HG02938 (cell line): ENCODE data around the gene TTC33.

ENCODE experiments used
- ATAC-seq: cut with Tn5 transposase; IDR thresholded peaks from one replicate; pipeline ENCODE4 v1.9.1; 2021; ENCODE audit warnings: mild to moderate bottlenecking, moderate library complexity; ENCODE audit not compliant: unreplicated experiment

TTC33 gene

DNA sequence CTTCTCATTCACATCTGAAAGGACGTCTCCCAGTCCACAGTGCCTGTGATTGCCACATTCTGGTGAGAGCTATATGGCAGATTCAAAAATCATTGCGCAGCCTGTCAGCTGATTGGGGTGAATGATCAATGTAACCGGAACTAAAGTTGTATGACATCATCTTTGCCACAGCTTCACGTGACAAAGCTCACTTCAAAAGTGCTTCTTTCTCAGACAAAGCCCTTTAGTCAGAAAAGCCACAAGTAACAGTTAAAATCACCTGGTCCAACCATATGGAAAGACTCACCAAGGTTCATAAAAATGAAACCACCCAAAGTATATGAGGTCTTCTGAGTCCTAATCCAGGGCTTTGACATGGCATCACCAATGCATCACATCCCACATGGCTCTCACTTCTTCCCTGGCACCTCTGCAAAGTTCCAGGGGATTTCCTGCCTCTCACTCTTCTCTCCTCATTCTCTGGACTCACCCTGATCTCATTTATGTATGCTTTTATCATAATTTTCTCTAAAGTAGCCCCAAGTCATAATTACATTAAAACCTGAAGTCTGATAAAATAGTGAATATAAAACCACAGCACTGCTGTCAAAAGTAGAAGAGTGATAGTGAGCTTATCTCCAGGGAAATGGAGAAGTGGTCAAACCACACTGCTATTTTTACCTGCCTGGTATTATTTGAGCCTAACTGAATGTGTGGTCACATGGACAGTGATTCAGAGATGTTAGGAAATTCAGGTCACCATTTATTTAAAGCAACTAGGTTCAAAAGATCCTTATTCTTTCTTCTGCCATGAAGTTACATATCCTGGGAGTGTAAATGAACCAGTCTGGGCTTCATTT, 269.1 kb downstream of the TTC33 start:
- peak; percentile 45 for ATAC-seq

DNA sequence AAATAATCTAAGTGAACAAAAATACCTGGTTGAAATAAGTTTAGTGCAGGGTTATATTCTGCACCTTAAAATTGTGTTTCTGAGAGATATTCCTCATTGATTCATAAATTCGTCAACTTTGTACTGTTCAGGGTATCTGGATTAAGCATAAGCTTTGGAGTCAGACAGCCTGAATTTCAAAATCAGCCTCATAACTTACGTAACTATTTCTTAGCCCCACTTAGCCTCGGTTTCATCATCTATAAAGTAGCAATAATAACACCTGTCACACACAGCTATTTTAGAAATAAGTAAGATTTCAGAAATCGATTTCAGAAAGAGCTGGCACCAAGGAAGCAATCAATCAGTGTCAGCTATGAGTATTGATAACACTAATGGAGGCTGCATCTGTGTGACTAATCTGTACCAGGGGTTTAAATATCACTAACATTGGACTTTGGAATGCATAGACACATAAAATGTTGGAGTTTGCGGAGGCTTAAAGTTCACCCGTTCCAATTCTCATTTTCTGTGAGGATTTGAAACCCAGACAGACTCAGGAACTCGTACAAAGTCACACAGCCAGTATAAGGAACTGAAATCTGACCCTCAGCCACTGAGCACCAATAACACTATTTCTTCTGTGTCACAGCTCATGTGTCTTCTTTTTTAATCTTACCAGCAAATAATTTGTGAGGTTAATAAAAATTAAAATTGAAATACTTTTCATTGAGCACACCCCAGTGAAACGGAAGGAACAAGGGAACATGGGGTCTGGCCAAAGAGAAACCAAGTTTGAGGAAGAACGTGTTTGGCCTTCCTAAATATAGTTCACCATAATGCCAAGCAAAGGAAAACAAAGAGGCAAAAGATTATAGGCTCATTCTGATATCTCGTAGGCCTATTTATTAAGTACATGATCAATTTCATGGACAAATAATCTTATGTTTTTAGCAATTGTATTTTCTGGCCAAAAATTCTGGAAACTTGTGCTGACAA, 270.5 kb downstream of the TTC33 start:
- peak; percentile 53 for ATAC-seq

DNA sequence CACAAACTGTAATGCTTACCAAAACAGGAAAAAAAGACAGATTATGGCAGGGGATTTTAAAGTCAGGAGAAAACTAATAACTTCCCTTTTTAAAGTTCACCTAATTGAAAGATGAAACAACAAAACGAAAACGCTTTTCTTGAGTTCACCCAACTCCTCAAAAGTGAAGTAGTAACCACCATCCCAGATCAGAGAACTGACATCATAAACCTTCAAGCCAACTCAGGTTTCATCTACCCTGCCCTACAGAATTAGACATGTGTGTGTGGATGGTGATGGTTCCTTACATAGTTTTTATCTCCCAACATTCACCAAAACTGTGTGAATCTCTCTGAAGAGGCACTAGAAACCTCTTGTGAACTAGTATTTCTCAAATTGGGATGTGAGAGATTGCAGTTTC, 271.3 kb downstream of the TTC33 start:
- ATAC-seq, result peak; percentile 43

DNA sequence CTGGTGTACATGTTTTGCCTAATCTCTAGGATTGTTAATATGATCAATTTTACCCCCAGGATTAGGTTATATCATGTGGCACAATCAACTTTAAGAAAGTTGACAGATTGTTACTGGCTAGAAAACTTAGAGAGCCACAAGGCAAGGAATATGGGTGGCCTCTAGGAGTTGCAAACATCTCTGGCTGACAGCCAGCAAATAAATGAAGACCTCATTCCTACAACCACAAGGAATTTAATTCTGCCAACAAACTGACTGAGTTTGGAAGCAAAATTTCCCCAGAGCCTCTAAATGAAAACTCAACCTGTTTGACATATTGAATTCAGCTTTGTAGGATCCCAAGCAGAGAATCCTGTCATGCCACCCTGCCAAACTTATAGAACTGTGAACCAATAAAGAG, 272.4 kb downstream of the TTC33 start:
- no peak for ATAC-seq

DNA sequence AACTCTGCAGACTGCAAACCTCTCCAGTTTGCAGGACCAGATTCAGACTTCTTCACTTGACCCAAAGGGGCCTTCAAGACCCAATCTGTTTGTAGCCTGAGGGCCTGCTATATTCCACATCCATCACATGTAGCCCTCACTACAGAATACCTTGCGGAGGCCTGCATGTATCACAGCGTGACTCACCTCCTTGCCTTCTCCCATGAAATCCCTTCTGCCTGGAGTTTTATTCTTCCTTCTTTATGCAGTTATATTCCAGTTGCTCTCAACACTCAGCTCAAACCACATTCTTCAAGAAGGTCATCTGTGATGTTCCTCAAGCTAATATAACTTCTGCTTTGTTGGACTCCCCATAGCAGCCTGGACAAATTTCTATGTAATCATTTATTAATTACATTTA, 274.5 kb downstream of the TTC33 start:
- ATAC-seq, result no peak

DNA sequence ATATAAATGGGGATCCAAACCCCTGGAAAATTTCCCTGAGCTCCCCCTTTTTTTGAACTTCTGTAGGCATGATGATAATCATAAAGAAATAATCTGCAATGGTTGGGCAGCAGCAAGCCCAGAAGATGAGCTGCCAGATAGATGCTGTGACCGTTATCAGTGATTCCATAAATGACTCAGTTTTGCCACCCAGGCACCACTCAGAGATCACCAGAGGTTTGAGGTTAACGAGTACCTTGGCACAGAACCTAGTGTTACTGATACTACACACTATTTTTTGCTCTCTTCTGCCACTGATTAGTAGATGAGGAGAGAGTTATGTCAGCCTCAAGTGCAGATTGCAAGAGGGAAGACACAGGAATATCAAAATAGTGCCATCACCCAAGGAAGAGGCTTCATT, 275.4 kb downstream of the TTC33 start:
- ATAC-seq, result no peak

DNA sequence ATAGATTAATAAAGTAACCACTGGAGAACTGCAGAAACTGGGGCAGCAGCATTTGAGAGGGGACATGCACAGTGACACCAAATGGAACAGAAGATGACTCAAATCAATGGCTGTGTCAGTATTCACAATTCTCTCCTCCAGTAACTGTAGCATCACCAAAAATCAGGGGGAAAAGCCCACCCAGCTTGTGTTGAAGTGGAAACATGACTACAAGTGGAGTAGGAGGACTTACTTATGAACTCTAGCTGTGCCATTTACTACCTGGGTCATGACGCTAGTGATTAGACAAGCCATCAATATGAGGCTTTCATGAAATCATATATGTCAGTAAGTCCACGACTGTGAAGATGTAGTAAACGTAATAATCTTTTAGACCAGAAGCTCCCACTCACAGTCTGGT, 275.8 kb downstream of the TTC33 start:
- no peak for ATAC-seq

DNA sequence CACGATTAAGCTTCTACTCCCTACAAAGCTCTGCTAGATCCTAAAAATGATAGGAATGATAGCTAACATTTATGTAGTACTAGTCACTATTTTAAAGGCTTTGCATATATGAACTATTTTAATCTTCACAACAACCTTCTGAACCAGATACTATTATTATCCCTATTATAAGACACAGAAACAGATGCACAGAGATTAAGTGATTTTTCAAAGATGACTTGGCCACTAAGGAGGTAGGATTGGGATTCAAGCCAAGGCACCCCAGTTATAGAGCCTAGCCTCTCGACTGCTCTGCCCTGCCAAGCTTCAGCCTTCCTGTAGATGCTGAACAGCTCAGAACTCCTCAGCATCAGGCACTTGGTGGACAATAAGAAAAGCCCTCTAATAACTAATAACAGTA, 277.0 kb downstream of the TTC33 start:
- no peak for ATAC-seq

DNA sequence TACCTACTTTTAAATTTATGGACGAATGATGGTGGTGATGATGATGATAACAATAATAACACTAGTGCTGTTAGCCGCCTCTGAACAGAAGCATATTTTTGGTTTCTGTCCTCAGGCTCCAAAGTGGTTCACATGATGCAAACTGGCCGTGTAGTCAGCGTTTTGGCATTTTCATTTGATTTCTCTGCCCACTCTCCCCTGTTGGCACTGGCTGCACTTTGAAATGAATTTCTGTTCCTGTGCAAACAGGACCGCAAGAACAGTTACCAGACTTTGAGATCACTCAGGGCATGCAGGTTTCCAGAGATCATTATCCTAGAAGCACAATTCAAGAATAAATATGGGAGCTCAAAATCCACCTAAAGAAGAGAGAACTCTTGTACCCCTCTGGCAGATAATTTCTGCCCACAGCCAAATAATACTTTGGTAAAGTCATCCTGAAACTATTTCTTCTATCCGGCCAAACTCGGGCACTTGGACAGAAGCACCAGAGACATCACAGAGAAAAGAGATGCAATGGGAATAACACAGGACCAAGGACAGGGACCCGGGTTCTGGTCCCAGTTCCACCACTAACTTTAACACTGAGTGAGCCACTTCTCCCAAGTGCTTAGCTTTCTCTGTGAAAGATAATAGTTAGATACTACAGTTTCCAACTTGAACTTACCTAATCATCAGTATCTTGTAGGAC, 277.8 kb downstream of the TTC33 start:
- ATAC-seq, result no peak

DNA sequence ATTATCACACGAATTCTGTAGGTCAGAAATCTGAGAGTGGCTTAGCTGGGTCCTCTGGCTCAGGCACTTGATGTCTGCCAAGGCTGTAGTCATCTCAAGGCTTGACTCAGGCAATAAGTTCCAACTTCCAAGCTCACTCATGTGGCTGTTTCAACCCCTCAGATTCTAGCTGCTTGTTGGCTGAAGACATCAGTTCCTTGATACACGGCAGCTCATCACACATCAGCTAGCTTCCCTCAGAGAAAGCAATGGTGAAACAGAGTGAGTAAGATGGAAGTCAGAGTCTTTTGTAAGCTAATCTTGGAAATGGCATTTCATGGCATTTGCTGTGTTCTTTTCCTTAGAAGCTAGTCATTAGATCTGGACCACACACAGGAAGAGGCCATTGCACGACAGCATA, 280.2 kb downstream of the TTC33 start:
- no peak for ATAC-seq

DNA sequence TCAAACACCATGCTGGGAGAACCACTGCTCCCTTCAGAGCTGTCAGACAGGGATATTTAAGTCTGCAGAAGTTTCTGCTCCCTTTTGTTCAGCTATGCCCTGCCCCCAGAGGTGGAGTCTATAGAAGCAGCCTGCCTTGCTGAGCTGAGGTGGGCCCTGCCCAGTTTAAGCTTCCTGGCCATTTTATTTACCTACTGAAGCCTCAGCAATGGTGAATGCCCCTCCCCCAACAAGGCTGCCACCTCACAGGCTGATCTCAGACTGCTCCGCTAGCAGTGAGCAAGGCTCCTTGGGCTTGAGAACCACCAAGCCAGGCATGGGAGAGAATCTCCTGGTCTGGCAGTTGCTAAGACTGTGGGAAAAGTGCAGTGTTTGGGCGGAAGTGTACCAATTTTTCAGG, 281.5 kb downstream of the TTC33 start:
- no peak for ATAC-seq

DNA sequence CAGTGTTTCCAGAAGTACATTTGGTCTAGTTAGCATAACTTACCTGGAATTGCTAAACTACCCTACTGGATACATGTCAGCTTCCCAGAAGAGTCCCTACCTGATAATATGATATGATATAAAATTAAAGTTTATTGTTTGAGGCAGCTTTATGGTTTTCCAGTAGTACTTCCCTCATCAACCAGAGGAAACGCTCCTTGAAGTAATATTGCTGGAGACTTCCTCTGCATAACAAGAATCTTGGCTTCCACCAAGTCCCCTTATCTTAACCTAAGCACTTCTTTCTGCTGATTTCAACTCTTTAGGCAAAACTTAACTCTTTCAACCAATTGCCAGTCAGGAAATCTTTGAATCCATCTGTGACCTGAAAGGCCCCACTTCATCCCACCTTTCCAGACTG, 290.3 kb downstream of the TTC33 start:
- no peak for ATAC-seq

DNA sequence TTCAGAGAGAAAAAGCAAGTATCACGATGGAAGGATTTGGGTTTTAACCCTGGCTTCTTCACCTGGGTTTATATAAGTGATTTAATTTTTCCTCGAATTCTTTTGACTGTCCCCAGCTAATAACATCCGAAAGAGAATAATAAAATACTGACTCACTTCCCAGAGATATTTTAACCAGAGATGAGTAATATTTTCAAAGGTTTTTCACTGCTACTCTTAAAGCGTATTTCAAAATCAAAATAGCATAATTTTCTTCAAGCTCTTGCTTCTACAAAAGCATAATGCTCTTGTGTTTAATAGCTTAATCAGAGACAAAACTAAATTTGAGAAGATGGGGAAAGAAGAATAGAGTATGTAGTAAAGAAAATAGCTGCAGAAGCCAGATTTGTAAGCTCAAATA, 291.2 kb downstream of the TTC33 start:
- no peak for ATAC-seq
